NB4 (cell line): ENCODE measurements around the gene PRPF40A.

ENCODE experiments used
- CTCF ChIP-seq: IDR thresholded peaks from one replicate; pipeline ENCODE4 v1.5.1; 2012; ENCODE audit warnings: low read depth, low read length
- MAX ChIP-seq: IDR thresholded peaks from 2 replicates; pipeline ENCODE4 v1.6.1; 2011; ENCODE audit warnings: low read depth, low read length
- POLR2A ChIP-seq: IDR thresholded peaks from 2 replicates; pipeline ENCODE4 v1.6.1; 2011; ENCODE audit warnings: mild to moderate bottlenecking; ENCODE audit not compliant: insufficient read length; ENCODE audit errors: extremely low read depth

- TF ChIP-seq CTCF (no peak), POLR2A (no peak), MAX (no peak)
Measured at GRCh38 chr2:152648336-152648735, 68.9 kb downstream of the PRPF40A start.
